GM18508 (cell line): ENCODE results near the gene SNX18.
"Not testable (repeated sequence)": the region's sequence is repeated elsewhere in the genome, so short reads cannot be mapped to it uniquely, and the experiment has no call there.

ENCODE experiments used
- ATAC-seq: cut with Tn5 transposase; IDR thresholded peaks from one replicate; pipeline ENCODE4 v1.9.1; 2021; ENCODE audit warnings: moderate number of reproducible peaks; ENCODE audit not compliant: insufficient read depth, unreplicated experiment

Gene SNX18

GRCh38 chr5:54518818-54519508 is 1.4 kb downstream of the SNX18 start:
- no peak for ATAC-seq

- ATAC-seq, result no peak
These were observed 1.9 kb downstream of the SNX18 start for GRCh38 chr5:54519509-54519876.

- no peak for ATAC-seq
These were observed 2.9 kb downstream of the SNX18 start for GRCh38 chr5:54520438-54520846.

- ATAC-seq, result no peak
These were observed 3.4 kb downstream of the SNX18 start for GRCh38 chr5:54520940-54521339.

GRCh38 chr5:54521856-54522479 is 4.4 kb downstream of the SNX18 start:
- ATAC-seq, result no peak

- ATAC-seq, result no peak
These were observed 6.0 kb downstream of the SNX18 start for GRCh38 chr5:54523534-54523933.

- ATAC-seq, result no peak
These were observed 6.5 kb downstream of the SNX18 start for GRCh38 chr5:54524082-54524481.

- ATAC-seq, result no peak
These were observed 7.1 kb downstream of the SNX18 start for GRCh38 chr5:54524704-54525103.

- ATAC-seq, result no peak
These were observed 7.7 kb downstream of the SNX18 start for GRCh38 chr5:54525261-54525660.

- ATAC-seq, result no peak
These were observed 8.1 kb downstream of the SNX18 start for GRCh38 chr5:54525692-54526091.

- ATAC-seq, result no peak
These were observed 9.2 kb downstream of the SNX18 start for GRCh38 chr5:54526604-54527288.

GRCh38 chr5:54528633-54529209 is 11.2 kb downstream of the SNX18 start:
- no peak for ATAC-seq

- no peak for ATAC-seq
These were observed 12.0 kb downstream of the SNX18 start for GRCh38 chr5:54529565-54529964.

- ATAC-seq, result no peak
These were observed 14.0 kb downstream of the SNX18 start for GRCh38 chr5:54531546-54531945.

GRCh38 chr5:54533541-54534190 is 16.1 kb downstream of the SNX18 start:
- ATAC-seq, result no peak

- no peak for ATAC-seq
These were observed 16.8 kb downstream of the SNX18 start for GRCh38 chr5:54534191-54535004.

- ATAC-seq, result no peak
These were observed 17.7 kb downstream of the SNX18 start for GRCh38 chr5:54535149-54535844.

GRCh38 chr5:54536375-54536774 is 18.8 kb downstream of the SNX18 start:
- ATAC-seq, result not testable (repeated sequence)

- not testable (repeated sequence) for ATAC-seq
These were observed 19.3 kb downstream of the SNX18 start for GRCh38 chr5:54536861-54537260.
